SK-N-SH (cell line): Measurements from ENCODE around the gene REC114.

Experiments used
- CTCF ChIP-seq: fragments of 200-600 bp; sonication (generic); IDR thresholded peaks from 2 replicates; pipeline ENCODE4 v1.6.1; 2017; ENCODE audit warnings: antibody characterized with exemption, mild to moderate bottlenecking, moderate library complexity
- EP300 ChIP-seq, 2 experiments: IDR thresholded peaks; 2 replicates each; pipeline versions ENCODE4 v1.4.0 to v1.6.1; 2012; ENCODE audit warnings: borderline replicate concordance in 1 of 2, low read depth in 1 of 2, low read length in 1 of 2
- MXI1 ChIP-seq: IDR thresholded peaks from 2 replicates; pipeline ENCODE4 v1.6.1; 2012; ENCODE audit warnings: mild to moderate bottlenecking, low read depth, low read length, improper control_type of control experiment
- REST ChIP-seq: IDR thresholded peaks from 2 replicates; pipeline ENCODE4 v1.6.1; 2012; ENCODE audit warnings: mild to moderate bottlenecking, low read depth, low read length, moderate library complexity
- SIN3A ChIP-seq: IDR thresholded peaks from 2 replicates; pipeline ENCODE4 v1.6.1; 2012; ENCODE audit warnings: low read depth, mild to moderate bottlenecking, low read length, moderate library complexity, borderline replicate concordance

GRCh38 chr15:73398861-73399260, 44.1 kb upstream of the REC114 start:
- no peak for TF ChIP-seq CTCF
- TF ChIP-seq EP300 (IDR thresholded peaks at IDR 0.05; ENCODE audit: borderline replicate concordance in 1 of 2, low read depth in 1 of 2, low read length in 1 of 2) = no peak
- TF ChIP-seq SIN3A = no peak
- TF ChIP-seq MXI1 = no peak
- TF ChIP-seq REST = no peak
